Breast epithelium (tissue), 4 donors: ENCODE data around the gene GPSM3. TPM values are rescaled to one million over a fixed set of nuclear protein-coding genes. Genes with fewer than 3 reads are reported as not detected.
A peak's percentile ranks its signal among the peaks of the same experiment; 100 is the strongest.

Experiments used
- DNase-seq, 2 donors: peaks; one replicate each; pipeline ENCODE4 v3.0.0-alpha.2; 2019; ENCODE audit warnings: low spot score in 2 of 2
- H3K27ac ChIP-seq, 2 donors: fragments of 200-600 bp; sonication (generic) in 1 of 2; one replicate each; pipeline ENCODE4 v1.5.1; 2016 to 2019; ENCODE audit warnings: mild to moderate bottlenecking in 1 of 2
- H3K27me3 ChIP-seq, 2 donors: fragments of 200-600 bp; sonication (generic) in 1 of 2; one replicate each; pipeline versions ENCODE4 v1.5.1 to v1.6.0; 2017 to 2019; ENCODE audit warnings: control low read depth in 1 of 2, mild to moderate bottlenecking in 1 of 2
- H3K36me3 ChIP-seq: fragments of 200-600 bp; one replicate; pipeline ENCODE4 v1.5.1; 2019
- H3K4me1 ChIP-seq, 2 donors: fragments of 200-600 bp; sonication (generic); one replicate each; pipeline ENCODE4 v1.5.1; 2016 to 2019; ENCODE audit warnings: control low read depth in 1 of 2
- H3K4me3 ChIP-seq, 3 donors: fragments of 200-600 bp; sonication (generic); 1 replicate in 2 of 3; 2 replicates in 1 of 3; pipeline ENCODE4 v1.5.1; 2016 to 2019; ENCODE audit warnings: mild to moderate bottlenecking in 3 of 3, moderate library complexity in 2 of 3
- H3K9me3 ChIP-seq, 2 donors: fragments of 200-600 bp; sonication (generic) in 1 of 2; one replicate each; pipeline ENCODE4 v1.5.1; 2016 to 2019; ENCODE audit warnings: control low read depth in 1 of 2
- CTCF ChIP-seq, 3 donors: fragments of 450-650 bp; IDR thresholded peaks; one replicate each; pipeline ENCODE4 v1.5.1; 2016 to 2017; ENCODE audit warnings: antibody characterized with exemption in 3 of 3, mild to moderate bottlenecking in 3 of 3, moderate library complexity in 3 of 3
- POLR2A ChIP-seq: fragments of 450-650 bp; IDR thresholded peaks from one replicate; pipeline ENCODE4 v1.6.1; 2016; ENCODE audit warnings: antibody characterized with exemption, mild to moderate bottlenecking, moderate library complexity
- POLR2AphosphoS5 ChIP-seq, 3 donors: sonication (generic); formaldehyde crosslinking; IDR thresholded peaks; one replicate each; pipeline ENCODE4 v1.6.1; 2017; ENCODE audit warnings: antibody characterized with exemption in 3 of 3
- intact Hi-C: fragments of 100-400 bp; cut with DNase I; formaldehyde crosslinking; loops from one replicate; pipeline ENCODE4 v1.15.1; 2023; ENCODE audit warnings: low total_unique reads
- total RNA-seq, 3 donors: library from RNA; depleted of rRNA; stranded (reverse); fragments of >200 nt; gene quantifications; one replicate each; pipeline ENCODE4 v1.1.0, GENCODE V29; 2016

Gene GPSM3
- total RNA-seq, 3 donors from 2014 or later = 8.2 to 18.2 (median 11.3) TPM

- Histone ChIP-seq H3K27me3 (no peaks in the 10 kb centered on the region), H3K27ac (peak within 1 kb of the TSS; percentile 42 to 75), H3K36me3 (no peaks in the 10 kb centered on the region), H3K9me3 (no peaks in the 10 kb centered on the region), H3K4me1 (peaks cover 0 to 6% of the 10 kb centered on the region in 2 donors), H3K4me3 (no peak within 1 kb of the TSS)
- intact Hi-C loops = no loop called here
- DNase-seq = no peak
- TF ChIP-seq POLR2AphosphoS5 (IDR thresholded peaks at IDR 0.05) = no peak
- no peak for TF ChIP-seq POLR2A
- TF ChIP-seq CTCF (IDR thresholded peaks at IDR 0.05) = no peak
Observed at GRCh38 chr6:32184084-32184640, 8.3 kb downstream of the GPSM3 start, which contains the start of gene AGER. Gene AGER, minus strand, starts transcription at chr6:32184253. Its CDS starts 31 bp downstream, at chr6:32184222.

- peak overlapping the region; percentile 40 to 75 for H3K27ac ChIP-seq
- no peak for TF ChIP-seq POLR2A
- TF ChIP-seq POLR2AphosphoS5 (IDR thresholded peaks at IDR 0.05) = no peak
- TF ChIP-seq CTCF (IDR thresholded peaks at IDR 0.05) = no peak
- no peak overlapping the region for H3K4me3 ChIP-seq
- H3K27me3 ChIP-seq = no peaks in the 10 kb centered on the region
- H3K9me3 ChIP-seq = no peaks in the 10 kb centered on the region
- H3K36me3 ChIP-seq = no peaks in the 10 kb centered on the region
- intact Hi-C loops = no loop called here
- no peak for DNase-seq
- H3K4me1 ChIP-seq = peaks cover 0 to 10% of the 10 kb centered on the region in 2 donors
Observed at GRCh38 chr6:32183483-32184083, 8.9 kb downstream of the GPSM3 start.

- no peak for TF ChIP-seq POLR2A
- TF ChIP-seq CTCF (IDR thresholded peaks at IDR 0.05) = no peak
- no peak for TF ChIP-seq POLR2AphosphoS5 (IDR thresholded peaks at IDR 0.05)
- no peaks in the 10 kb centered on the region for H3K36me3 ChIP-seq
- no peaks in the 10 kb centered on the region for H3K9me3 ChIP-seq
- peaks cover 0 to 10% of the 10 kb centered on the region in 2 donors for H3K4me1 ChIP-seq
- H3K27me3 ChIP-seq = no peaks in the 10 kb centered on the region
- DNase-seq = no peak
- intact Hi-C loops = no loop called here
- H3K4me3 ChIP-seq = no peak overlapping the region
- peak overlapping the region; percentile 40 to 75 for H3K27ac ChIP-seq
Observed at GRCh38 chr6:32183030-32183429, 9.4 kb downstream of the GPSM3 start.

- TF ChIP-seq POLR2AphosphoS5 (IDR thresholded peaks at IDR 0.05) (no peak), CTCF (IDR thresholded peaks at IDR 0.05) (no peak), POLR2A (no peak)
- no peaks in the 10 kb centered on the region for H3K27me3 ChIP-seq
- H3K9me3 ChIP-seq = no peaks in the 10 kb centered on the region
- no peaks in the 10 kb centered on the region for H3K36me3 ChIP-seq
- H3K4me3 ChIP-seq = no peak overlapping the region
- no peak for DNase-seq
- H3K4me1 ChIP-seq = peaks cover 0 to 10% of the 10 kb centered on the region in 2 donors
- intact Hi-C loops = no loop called here
- H3K27ac ChIP-seq = peak overlapping the region in 1 of 2 donors; percentile 75
Observed at GRCh38 chr6:32182555-32182981, 9.9 kb downstream of the GPSM3 start.

- Histone ChIP-seq H3K9me3 (no peaks in the 10 kb centered on the region), H3K4me1 (peaks cover 0 to 10% of the 10 kb centered on the region in 2 donors), H3K36me3 (no peaks in the 10 kb centered on the region), H3K4me3 (no peak overlapping the region), H3K27me3 (no peaks in the 10 kb centered on the region), H3K27ac (peak overlapping the region in 1 of 2 donors; percentile 75)
- TF ChIP-seq POLR2AphosphoS5 (IDR thresholded peaks at IDR 0.05) = no peak
- no peak for TF ChIP-seq CTCF (IDR thresholded peaks at IDR 0.05)
- TF ChIP-seq POLR2A = no peak
- intact Hi-C loops = no loop called here
- DNase-seq = no peak
Observed at GRCh38 chr6:32181915-32182529, 10.4 kb downstream of the GPSM3 start.
